GM18870 (cell line): ENCODE data around the gene CCL4.
"Not testable (repeated sequence)": the region's sequence is repeated elsewhere in the genome, so short reads cannot be mapped to it uniquely, and the experiment has no call there.

ENCODE experiments used
- ATAC-seq: cut with Tn5 transposase; IDR thresholded peaks from one replicate; pipeline ENCODE4 v1.9.1; 2021; ENCODE audit warnings: moderate library complexity; ENCODE audit not compliant: unreplicated experiment

CCL4 gene

DNA sequence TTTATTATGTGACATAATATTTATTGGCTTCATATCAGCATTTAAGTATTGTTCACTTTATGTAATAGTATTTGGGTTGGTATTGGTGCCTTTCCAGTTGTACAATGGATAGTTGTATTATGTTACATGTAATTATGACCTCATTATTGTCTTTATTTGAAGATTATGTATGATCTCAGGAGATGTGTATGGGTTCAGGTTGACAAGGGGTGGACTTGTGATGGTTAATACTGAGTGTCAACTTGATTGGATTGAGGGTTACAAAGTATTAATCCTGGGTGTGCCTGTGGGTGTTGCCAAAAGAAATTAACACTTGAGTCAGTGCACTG, 12.0 kb downstream of the CCL4 start:
- not testable (repeated sequence) for ATAC-seq

DNA sequence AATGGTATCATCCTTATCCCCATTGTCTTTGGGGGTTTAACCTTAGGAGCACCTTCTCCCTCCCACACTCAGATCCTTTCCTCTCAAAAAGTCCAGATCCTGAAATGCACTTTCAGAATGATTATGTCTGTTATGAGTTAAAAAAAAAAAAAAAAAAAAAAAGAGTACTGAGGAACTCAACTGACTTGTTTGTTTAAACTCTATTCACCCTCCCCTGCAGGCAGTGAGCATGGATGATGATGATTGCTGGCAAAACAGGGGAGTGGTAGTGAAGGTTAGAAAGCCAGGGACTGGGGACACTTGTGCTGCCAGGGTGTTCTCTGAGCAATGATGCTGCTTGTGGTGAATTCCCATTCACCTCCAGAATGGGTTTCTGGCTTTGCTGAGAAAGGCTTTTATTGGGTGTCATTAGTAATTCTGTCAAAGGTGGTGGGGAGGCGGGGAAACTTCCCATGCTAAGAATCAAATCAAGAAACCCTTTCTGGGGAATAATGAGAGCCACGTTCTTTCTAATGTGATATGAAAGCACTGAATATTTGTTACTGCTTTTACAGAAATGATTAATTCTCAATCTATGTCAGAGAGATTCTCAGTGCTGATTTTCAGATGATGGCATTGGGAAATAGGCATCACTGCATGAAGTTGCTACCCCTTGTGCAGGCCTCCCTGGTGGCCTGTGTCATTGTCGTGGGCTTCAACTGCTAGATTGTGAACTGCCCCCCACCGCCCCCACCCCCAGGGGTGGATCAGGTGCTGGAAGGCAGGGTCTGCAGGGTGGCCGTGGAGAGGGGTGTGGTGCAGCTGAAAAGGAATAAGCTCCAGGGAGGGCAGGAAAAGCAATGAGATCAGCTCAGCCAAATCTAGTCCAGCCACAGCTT, 14.1 kb downstream of the CCL4 start:
- ATAC-seq = no peak

DNA sequence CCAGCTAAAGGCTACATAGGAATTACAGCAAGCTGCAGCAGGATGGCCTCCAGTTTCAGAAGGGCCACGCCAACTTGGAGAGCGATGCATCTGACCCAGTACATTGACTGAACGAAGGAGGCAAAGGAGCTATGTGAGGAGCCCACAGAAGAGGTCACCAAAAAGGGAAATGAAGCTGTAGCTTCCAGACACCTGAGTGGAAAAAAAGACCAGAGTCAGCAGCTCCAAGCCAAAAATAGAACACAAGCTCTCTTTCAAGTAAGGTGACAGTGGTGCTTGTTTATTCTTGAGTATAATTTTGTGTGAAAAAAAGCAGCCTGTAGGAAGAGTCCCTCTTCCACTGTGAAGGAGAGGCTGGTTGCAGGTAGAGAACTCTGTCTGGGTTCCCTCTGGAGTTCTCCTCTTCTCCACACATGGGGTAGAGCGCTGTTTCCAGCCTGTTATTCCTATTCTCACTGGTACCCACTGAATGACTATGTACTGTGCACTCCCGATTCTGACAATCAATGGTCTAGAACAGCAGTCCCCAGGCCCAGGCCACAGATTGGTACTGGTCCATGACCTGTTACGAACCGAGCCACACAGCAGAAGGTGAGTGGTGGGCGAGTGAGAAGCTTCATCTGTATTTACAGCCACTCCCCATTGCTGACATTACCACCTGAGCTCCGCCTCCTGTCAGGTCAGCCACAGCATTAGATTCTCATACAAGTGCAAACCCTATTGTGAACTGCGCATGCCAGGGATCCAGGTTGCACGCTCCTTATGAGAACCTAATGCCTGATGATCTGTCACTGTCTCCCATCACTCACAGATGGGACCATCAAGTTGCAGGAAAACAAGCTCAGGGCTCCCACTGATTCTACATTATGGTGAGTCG, 15.1 kb downstream of the CCL4 start:
- no peak for ATAC-seq

DNA sequence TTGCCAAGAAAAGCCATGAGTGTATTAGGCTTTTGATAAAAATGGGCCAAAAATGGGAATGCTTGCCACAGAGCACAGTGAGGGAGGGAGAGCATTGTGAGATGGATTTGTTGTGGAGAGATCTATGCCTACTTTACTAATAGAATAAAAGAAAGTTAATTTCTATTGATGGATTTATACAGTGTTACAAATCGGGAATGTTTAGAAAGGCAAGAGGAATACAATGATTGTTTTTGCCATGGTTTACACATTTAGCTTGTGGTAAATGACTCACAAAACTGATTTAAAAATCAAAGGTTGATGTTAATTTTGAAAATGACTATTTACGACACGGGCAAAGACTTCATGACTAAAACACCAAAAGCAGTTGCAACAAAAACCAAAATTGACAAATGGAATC, 16.6 kb downstream of the CCL4 start:
- ATAC-seq = no peak

DNA sequence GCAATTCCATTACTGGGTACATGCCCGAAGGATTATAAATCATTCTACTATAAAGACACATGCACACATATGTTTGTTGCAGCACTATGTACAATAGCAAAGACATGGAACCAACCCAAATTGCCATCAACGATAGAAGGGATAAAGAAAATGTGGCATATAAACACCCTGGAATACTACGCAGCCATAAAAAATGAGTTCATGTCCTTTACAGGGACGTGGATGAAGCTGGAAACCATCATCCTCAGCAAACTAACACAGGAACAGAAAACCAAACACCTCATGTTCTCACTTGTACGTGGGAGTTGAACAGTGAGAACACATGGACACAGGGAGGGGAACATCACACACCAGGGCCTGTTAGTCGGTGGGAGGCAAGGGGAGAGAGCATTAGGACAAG, 17.5 kb downstream of the CCL4 start:
- not testable (repeated sequence) for ATAC-seq

DNA sequence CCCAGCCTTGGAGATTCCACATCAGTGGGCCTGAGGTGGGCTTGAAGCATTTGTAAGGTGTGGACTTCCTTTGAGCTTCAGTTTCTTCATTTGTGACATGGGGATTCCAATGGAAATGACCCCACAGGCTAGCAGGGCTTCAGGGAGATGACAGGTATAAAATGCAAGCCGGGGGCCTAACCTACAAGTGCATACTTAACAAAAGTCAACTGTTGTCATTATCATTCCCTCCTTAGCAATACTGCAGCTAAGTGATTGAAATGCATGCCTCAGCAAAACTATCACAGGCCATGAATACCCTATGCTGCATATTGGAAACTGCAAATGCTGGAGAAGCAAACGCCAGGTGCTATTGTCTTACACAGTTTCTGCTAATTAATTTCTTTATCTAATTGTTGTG, 19.8 kb downstream of the CCL4 start:
- no peak for ATAC-seq

DNA sequence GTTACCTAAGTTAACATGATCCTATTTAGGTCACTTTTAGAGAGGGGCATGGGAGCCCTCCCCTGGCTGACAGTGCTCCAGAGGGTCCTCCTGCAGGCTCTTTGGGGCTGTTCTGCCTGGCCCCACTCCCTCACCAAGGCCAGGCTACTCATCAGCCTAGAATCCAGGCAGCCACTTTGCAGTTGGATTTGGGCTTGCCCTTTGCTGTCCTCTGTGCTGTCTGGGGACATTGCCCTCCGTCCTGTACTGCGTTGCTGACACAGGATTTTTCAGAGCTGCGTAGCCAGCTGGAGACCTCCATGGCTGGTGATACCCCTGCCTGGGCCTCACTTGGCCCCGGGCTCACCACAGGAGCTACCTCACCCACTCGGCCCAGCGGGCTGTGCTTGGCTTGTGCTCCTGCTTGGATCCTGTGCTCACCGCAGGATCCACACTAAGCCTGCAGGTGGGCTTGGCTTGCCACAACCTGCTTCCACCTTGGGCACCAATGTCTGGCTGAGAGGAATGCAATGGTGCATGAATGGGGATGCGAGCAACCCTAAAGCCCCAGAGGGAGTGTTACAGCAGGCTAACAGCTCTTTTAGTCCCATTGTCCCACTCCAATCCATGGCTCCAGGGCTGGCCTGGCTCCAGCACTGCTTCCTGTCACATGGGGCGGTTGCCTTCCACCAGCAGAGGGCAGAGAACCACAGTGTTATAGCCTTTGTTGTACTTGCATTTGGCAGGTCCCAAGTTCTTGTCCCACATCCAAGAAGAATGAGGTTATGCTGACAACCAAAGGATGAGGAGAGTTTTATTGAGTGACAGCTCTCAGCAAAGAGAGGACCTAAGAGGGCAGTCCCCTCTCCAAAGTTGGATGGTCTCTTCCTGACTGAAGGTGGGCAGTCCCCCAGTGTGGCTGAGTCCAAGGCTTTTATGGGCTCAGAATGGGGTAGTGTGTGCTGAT, 21.5 kb downstream of the CCL4 start:
- ATAC-seq = no peak

DNA sequence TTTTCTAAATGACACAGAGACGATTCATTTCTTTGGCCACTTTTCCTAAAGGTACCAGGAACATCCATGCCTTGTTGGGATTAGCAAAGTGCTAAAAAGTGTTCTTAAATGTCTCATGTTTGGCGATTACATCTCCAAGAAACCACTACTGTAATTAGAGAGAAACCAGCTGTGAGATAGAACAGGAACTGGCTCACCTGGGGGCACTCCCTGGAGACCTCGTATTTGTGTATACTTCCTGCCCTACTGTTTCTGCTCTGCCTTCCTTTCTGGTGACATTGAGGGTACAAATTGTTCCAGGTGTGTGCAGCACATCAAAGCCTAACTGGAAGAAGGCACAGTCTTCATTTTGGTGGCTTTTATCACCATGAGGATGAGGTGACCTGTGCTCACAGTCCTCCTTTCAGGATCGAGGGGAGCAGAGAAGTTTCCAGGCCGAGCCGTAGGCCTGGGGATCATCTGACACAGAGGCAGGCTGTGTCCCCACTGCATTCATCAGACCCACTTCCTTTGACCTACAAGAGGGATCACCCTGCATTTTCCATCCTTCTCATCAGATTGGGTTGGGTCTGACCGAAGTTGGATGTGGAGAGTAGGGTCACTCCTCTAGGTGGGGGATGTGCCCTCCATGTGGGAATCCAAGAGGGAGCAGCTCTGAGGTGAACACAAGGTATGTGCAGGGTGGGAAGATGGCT, 23.7 kb downstream of the CCL4 start:
- no peak for ATAC-seq

DNA sequence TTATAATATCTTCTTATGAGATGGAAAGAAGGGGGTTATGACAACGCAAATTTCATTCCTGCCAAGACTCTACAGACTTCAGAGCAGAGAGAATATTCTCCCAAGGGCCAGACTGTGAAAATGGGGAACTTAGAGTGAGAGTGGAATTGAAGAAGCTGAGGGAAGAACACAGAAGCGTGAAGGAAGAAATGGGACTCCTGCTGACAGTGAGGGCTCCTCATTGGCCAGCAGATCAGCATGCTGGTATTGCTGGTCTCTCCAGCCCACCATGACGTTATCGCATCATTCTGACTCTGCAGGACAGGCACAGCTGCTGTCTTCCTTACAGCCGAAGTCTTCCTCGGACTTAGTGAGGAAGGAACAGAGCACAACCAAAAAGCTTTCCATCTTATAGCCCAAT, 24.3 kb downstream of the CCL4 start:
- ATAC-seq = no peak

DNA sequence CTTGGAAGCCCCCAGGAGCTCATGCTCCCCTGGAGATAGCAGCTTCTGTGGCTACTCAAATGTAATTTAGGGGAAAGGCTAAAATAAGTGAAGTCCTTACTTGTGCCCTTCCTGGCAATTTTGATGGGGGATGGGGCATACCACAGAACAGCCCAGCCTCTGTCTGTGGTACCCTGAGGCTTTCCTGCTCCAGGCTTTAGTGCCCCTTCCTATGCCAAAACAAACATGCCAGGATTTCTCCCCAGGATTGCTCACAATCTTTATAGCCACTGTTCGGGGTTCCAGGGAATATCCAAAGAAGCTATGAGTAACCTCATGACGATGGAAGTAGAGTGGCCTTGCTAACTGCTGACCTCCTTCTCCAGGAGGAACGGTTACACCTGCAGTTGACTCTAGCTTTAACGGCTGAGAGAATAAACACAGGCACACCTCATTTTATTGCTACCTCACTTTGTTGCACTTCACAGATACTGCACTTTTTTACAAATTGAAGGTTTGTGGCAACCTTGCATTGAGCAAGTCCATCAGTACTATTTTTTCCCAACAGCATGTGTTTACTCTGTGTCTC, 24.9 kb downstream of the CCL4 start:
- ATAC-seq = no peak

DNA sequence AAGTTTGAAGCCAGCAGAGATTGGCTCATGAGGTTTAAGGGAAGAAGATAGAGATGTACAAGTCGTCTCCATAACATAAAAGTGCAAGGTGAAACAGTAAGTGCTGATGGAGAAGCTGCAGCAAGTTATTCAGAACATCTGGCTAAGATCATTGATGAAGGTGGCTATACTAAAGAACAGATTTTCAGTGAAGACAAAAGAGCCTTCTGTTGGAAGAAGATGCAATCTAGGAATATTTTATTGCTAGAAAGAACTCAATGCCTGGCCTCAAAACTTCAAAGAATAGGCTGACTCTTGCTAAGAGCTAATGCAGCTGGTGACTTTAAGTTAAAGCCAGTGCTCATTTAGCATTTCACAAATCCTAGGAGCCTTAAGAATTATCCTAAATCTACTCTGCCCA, 26.0 kb downstream of the CCL4 start:
- ATAC-seq = no peak

DNA sequence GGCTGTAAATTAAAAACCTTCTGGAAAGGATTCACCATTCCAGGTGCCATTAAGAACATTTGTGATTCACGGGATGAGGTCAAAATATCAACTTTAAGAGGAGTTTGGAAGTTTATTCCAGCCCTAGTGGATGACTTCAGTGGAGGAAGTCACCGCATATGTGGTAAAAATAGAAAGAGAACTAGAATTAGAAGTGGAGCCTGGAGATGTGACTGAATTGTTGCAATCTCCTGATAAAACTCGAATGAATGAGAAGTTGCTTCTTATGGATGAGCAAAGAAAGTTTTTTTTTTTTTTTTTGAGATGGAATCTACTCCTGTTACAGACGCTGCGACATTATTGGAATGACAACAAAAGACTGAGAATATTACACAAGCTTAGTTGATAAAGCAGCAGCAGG, 26.7 kb downstream of the CCL4 start:
- no peak for ATAC-seq

DNA sequence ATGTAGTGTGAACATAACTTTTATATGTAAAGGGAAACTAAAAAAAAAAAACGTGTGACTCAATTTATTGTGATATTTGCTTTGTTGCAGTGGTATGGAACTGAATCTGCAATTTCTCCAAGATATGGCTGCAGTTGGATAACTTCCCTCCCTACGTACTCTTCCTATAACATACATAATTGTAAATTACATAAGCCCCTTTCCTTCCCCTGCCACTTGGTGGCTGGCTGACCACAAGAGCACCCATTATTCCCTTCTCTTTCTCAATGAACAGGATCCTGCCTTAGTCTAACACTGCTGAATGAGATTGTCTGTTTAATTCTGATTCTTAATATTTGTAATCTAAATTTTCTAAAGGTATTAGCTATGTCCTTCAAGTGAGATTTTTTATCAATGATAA, 27.8 kb downstream of the CCL4 start:
- ATAC-seq = no peak

DNA sequence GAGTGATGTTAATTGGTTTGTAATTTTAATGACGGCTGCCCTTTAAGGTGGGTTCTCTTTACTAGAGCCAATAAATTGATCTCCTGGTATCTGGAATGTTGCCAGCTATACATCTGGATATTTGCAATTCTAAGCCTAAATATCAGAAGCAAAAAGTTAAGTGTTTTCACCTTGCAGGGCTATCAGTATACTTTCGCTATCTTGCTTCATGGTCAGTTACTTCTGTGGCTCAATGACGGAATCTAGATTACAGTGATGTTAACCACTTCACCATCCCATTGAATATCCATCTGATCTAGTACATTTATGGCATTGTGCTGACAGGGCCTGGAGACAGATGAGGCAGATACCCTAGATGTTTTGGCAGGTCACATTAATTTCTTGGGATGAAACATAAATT, 28.3 kb downstream of the CCL4 start:
- ATAC-seq = no peak

DNA sequence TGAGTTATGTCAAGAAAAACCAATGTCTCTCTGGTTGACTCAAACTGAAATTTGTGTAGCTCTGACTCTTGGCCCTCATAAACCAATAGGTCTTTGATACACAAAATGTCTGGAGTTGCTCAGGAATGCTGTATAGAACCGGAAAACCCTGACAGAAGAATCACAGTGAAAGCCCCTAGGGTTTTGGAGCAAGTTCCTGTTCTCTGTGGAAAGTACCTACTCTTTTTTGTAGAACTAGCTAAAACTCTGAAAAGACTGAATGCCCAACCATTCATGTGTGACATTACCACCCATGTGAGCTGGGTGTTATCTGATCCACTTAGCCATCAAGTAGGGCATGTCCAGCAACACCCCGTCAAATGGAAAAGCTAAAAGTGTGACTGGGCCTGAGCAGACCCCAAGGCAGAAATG, 28.8 kb downstream of the CCL4 start:
- no peak for ATAC-seq

DNA sequence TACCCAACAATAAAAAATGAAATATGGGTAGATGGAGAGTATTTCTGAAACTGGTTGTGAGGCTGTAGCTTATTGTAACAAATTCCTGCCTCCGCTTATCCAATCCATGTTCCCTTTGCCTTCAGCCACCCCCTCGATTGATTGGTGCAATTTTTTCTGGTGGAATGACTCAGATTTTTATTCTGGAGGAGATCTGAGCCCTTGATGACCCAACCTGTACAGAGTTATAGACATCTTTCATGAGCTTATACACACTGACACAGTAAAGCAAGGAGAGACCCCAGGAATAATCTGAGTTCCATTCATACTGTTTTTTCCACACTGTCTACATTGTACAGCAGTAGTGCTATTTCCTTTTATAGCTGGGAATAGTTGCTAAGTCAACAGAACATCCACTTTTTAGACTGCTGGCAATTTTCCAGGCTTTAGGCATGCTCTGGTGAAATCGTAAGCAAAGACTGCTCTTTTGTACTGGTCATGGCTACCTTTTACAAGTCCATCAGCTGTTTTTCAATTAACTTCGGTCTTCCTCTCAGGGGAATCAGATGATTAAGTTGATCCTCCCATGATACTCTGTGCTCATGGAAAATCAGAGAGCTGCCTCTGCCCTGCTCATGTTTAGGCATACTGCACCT, 30.1 kb downstream of the CCL4 start:
- ATAC-seq = no peak

DNA sequence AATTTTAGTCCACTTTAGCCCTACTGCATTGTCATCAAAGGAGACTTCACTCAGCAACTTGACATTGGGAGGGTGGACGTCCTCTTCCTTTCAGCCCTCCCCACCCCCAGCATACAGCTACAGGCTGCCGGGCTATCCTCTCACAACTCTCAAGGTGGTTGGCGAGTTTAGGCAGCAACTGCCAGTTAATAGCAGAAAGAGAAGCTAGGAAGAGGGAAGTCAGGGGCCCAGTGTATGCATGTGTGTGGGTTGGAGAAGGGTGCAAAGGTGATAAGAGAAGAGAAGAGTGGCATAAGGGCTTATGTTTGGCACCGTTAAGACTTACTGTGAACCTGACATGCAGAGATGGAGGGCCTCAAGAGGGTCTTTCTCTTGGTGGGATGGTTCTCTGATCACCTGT, 31.8 kb downstream of the CCL4 start:
- ATAC-seq = no peak

DNA sequence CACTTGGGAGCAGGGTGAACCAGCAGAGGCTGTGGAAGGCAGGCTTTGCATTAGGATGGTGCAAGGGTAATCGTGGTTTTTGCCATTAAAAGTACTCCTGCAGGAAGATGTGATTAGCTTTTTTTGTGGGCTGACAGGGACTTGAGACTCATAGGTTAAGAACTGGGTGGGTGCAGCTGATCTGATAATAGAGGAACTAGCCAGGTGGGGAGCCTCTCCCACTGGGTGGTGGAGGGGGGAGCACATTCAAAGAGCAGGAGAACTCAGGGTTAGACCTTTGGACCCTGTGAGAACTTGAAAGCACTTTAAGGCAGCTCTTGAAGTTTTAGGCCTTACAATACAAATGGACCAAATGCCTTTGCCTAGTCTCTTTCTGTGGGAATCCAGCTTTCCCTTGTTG, 32.4 kb downstream of the CCL4 start:
- no peak for ATAC-seq

DNA sequence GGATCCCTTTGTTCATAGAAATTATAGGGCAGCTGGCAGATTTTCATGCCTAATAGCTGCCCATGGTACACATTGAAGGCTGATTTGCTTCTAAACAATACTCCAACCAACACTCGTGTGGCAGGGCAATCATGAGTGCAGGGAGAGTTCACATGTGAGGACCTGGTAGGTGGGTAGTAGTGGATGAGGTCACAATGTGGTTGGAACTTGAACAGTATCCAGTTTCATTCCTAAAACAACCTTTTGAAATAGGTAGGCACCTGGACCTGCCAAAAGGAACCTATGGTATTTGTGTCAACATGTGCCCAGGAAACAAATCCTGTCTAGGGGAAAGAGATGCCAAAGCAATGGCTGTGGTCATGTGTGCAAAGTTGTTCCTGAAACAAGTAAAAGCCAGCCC, 32.8 kb downstream of the CCL4 start:
- no peak for ATAC-seq

DNA sequence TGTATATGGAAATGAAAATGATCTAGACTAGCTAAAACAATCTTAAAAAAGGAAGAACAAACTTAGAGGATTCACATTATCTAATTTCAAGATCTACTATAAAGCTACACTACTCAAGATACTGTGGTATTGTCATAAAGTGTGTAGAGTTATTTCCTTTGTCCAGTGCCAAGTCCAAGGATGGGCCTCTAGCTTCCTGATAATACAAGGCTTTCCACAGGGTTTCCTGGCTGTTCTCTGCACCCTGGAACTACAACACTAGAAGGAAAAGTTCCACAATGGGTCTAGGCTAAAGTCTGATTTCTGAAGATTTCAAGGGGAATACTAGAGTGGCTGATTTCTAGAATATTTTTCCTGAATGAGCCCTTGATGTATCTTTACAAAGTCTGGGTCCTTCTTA, 38.6 kb downstream of the CCL4 start:
- no peak for ATAC-seq
